LNCaP clone FGC (cell line): Measurements from ENCODE around the gene PALB2.

ENCODE experiments used
- DNase-seq: peaks from one replicate; pipeline ENCODE4 v3.0.0-alpha.2; 2011; ENCODE audit warnings: low read depth
- H3K4me3 ChIP-seq: 2 replicates; pipeline ENCODE4 v1.5.1; 2011; ENCODE audit warnings: mild to moderate bottlenecking, low read depth, low read length, control low read depth
- TF ChIP-seq, protein P1 (sequence below): IDR thresholded peaks from 2 replicates; pipeline ENCODE4 v1.5.1; 2012; ENCODE audit warnings: mild to moderate bottlenecking; ENCODE audit not compliant: control insufficient read depth, insufficient read depth; ENCODE audit errors: extremely low read depth

The PALB2 gene

DNA sequence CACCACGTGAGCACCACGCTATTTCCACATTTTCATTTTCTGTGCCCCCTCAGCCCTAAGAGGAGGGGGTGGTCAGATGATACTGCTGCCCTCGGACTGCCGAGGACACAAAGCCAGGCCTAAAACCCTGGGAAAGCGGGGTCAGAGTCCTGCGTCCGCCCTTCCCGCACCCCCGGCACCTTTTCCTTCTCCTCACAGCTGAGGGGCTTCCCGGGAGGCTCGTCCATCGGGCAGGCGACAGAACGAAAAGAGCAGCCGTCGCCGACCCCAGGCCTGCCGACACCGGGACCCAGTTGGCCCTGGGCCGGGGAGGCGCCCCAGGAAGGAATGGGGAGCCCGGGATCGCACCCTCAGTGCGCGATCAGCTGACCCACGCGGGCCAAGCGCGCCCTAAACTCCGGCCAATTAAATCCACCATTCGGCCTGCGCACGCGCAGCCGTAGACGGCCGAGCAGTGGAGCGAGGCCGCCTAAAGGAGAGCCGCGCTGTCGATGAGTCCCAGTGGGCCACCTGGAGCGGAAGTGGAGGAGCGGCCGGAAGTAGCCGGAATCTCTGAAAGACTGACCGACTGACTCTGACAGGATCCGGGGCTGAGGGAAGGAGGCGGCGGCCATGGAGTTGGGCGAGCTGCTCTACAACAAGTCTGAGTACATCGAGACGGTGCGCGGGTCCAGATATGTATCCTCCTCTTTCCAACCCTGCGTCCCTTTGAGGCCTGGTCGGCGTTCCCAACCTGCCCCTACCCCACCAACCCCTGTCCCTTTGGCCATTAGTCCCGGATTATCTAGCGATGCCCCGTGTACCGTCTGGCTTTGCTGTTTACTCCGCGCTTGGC is at the start of gene PALB2, which contains the start of gene DCTN5:
TSS of gene PALB2 (minus strand) at position 380 of the 835 bp plus-strand sequence. CDS start at position 227, 153 bp downstream.
TSS of gene DCTN5 (plus strand) at position 536 of the 835 bp plus-strand sequence. CDS start at position 613, 77 bp downstream.
- H3K4me3 ChIP-seq, result peak within 1 kb of the TSS; percentile 100
- peak; percentile 79 for DNase-seq
- TF ChIP-seq, protein P1, sequence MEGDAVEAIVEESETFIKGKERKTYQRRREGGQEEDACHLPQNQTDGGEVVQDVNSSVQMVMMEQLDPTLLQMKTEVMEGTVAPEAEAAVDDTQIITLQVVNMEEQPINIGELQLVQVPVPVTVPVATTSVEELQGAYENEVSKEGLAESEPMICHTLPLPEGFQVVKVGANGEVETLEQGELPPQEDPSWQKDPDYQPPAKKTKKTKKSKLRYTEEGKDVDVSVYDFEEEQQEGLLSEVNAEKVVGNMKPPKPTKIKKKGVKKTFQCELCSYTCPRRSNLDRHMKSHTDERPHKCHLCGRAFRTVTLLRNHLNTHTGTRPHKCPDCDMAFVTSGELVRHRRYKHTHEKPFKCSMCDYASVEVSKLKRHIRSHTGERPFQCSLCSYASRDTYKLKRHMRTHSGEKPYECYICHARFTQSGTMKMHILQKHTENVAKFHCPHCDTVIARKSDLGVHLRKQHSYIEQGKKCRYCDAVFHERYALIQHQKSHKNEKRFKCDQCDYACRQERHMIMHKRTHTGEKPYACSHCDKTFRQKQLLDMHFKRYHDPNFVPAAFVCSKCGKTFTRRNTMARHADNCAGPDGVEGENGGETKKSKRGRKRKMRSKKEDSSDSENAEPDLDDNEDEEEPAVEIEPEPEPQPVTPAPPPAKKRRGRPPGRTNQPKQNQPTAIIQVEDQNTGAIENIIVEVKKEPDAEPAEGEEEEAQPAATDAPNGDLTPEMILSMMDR, result no peak

DNA sequence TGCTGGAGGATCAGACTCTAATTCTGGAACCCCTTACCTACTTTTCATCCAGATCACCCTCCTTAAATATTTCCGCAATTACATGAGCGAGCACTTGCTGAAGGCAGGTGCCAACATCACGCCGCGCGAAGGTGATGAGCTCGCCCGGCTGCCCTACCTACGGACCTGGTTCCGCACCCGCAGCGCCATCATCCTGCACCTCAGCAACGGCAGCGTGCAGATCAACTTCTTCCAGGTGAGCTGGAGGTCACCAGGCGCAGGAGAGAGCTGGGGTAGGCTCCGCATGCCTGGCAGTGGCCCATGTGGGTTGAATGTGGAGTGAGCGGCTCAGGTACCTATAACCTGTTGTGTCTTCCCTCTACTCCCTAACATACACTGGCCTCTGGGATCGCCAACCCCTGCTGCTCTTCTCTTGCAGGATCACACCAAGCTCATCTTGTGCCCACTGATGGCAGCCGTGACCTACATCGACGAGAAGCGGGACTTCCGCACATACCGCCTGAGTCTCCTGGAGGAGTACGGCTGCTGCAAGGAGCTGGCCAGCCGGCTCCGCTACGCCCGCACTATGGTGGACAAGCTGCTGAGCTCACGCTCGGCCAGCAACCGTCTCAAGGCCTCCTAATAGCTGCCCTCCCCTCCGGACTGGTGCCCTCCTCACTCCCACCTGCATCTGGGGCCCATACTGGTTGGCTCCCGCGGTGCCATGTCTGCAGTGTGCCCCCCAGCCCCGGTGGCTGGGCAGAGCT is 48.5 kb upstream of the PALB2 start:
- no peak overlapping the region for H3K4me3 ChIP-seq
- no peak for DNase-seq
- TF ChIP-seq, protein P1, result no peak

DNA sequence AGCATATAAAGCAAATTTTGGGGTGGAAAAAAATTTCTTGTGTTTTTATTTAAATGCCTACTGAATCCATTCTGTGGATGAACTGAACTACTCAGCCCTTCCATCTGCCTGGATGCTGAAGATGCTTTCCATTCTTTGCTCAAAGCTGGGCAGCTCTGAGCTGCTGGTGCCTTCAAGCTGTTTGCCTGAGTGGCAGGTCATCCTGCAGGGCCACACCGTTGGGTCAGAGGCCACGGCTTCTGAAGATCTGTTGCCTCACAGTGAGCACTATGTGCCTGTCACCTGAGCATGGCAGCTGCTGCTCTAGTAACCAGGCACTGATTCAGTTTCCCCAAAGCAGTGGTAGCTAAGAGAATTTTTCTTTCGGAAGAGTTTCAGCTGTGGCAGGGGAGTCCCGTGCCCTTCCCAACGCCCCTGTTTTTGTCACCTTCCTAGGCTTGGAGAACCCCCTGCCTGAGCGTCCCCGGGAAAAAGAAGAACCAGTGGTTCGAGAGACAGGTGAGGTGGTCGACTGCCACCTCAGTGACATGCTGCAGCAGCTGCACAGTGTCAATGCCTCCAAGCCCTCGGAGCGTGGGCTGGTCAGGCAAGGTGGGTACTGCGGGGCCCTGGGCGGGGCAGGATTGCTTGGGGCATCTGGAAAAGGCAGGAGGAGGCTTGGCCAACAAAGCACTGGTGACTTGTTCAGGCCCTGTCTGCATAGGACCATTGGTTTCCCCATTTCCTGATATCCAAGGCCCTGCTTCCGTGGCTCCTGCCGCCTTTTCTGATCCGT is 46.1 kb upstream of the PALB2 start:
- no peak for DNase-seq
- TF ChIP-seq, protein P1, result no peak
- no peak overlapping the region for H3K4me3 ChIP-seq

DNA sequence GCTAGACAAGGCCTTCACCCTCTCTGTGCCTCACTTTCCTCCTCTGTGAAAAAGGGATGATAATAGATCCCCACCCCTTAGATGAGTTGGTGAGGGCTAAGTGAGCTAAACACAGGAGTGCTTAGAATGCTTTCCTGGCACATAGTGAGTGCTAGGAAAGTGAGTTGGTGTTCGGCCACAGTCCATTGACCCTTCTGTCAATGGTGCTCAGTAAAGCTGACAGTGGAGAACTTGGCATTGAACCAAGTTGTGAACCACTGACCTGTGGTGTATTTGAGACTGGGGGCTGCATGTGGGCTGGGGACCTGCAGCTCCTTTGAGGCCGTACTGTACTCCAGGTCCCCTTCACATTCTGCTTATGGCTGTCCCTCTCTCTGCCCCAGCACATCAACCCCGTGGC is 42.4 kb upstream of the PALB2 start:
- no peak for DNase-seq

GRCh38 chr16:23682181-23682580 is 41.1 kb upstream of the PALB2 start:
- TF ChIP-seq, protein P1, result no peak
- no peak for DNase-seq
- H3K4me3 ChIP-seq, result no peak overlapping the region

More for the DNA sequence above, 42.4 kb upstream of the PALB2 start:
- TF ChIP-seq, protein P1, result no peak
- no peak overlapping the region for H3K4me3 ChIP-seq

DNA sequence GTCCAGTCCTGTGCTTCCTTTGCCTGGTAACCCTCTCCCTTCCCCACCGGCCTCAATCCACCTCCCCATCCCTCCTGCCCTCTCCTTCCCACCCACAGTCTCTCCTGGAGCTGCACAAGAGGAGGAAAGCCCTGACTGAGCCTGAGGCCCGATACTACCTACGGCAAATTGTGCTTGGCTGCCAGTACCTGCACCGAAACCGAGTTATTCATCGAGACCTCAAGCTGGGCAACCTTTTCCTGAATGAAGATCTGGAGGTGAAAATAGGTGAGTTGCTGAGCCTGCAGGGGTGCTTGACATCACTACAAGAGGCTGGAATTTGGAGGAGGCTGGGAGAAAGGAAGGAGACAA is 38.9 kb upstream of the PALB2 start:
- peak overlapping the region; percentile 96 for H3K4me3 ChIP-seq
- TF ChIP-seq, protein P1, result no peak
- no peak for DNase-seq
